LNCaP clone FGC (cell line): ENCODE results near the gene C10orf90.
"Not testable (repeated sequence)": the region's sequence is repeated elsewhere in the genome, so short reads cannot be mapped to it uniquely, and the experiment has no call there.

Experiments used
- DNase-seq: peaks from one replicate; pipeline ENCODE4 v3.0.0-alpha.2; 2011; ENCODE audit warnings: low read depth
- H3K4me3 ChIP-seq: 2 replicates; pipeline ENCODE4 v1.5.1; 2011; ENCODE audit warnings: mild to moderate bottlenecking, low read depth, low read length, control low read depth
- CTCF ChIP-seq: IDR thresholded peaks from 2 replicates; pipeline ENCODE4 v1.5.1; 2012; ENCODE audit warnings: mild to moderate bottlenecking; ENCODE audit not compliant: control insufficient read depth, insufficient read depth; ENCODE audit errors: extremely low read depth

Gene C10orf90

GRCh38 chr10:126561921-126562680 lies 108.4 kb downstream of the C10orf90 start:
- H3K4me3 ChIP-seq: no peak overlapping the region
- no peak for DNase-seq
- no peak for TF ChIP-seq CTCF

GRCh38 chr10:126561294-126561920 lies 109.1 kb downstream of the C10orf90 start:
- no peak for DNase-seq
- TF ChIP-seq CTCF: no peak
- H3K4me3 ChIP-seq: no peak overlapping the region

- no peak for TF ChIP-seq CTCF
- no peak overlapping the region for H3K4me3 ChIP-seq
- DNase-seq: peak; percentile 99
Observed at GRCh38 chr10:126558881-126559280, 111.6 kb downstream of the C10orf90 start.

- H3K4me3 ChIP-seq: no peak overlapping the region
- no peak for TF ChIP-seq CTCF
- DNase-seq: no peak
Observed at GRCh38 chr10:126551202-126551601, 119.3 kb downstream of the C10orf90 start.

- not testable (repeated sequence) for DNase-seq, H3K4me3 ChIP-seq
Observed at GRCh38 chr10:126550586-126550985, 119.9 kb downstream of the C10orf90 start.

GRCh38 chr10:126549344-126549743 lies 121.1 kb downstream of the C10orf90 start:
- H3K4me3 ChIP-seq: no peak overlapping the region
- DNase-seq: no peak
- no peak for TF ChIP-seq CTCF

GRCh38 chr10:126544565-126544964 lies 125.9 kb downstream of the C10orf90 start:
- no peak for DNase-seq
- no peak overlapping the region for H3K4me3 ChIP-seq
- TF ChIP-seq CTCF: no peak
